Measurements from ENCODE around the gene HMOX2.

GRCh38 chr16:4522051-4522581 lies 45.9 kb downstream of the HMOX2 start:
- TF ChIP-seq CTCF (IDR thresholded peaks at IDR 0.05; ENCODE audit: low read depth, low read length, poor library complexity, severe bottlenecking) (no peak), EZH2phosphoT487 (IDR thresholded peaks at IDR 0.05; ENCODE audit: borderline replicate concordance, low read length) (no peak)
